CD4-positive, alpha-beta T cell treated with Interleukin-6 for 4 hours (primary cell): ENCODE data around the gene CCDC91.
"Not testable (repeated sequence)": the region's sequence is repeated elsewhere in the genome, so short reads cannot be mapped to it uniquely, and the experiment has no call there.

Experiments used
- DNase-seq: peaks from one replicate; pipeline ENCODE4 v3.0.0-alpha.2; 2020; ENCODE audit warnings: mixed read lengths

Gene CCDC91

GRCh38 chr12:28235015-28235414 is 44.8 kb downstream of the CCDC91 start:
- no peak for DNase-seq

GRCh38 chr12:28235985-28236384 is 45.7 kb downstream of the CCDC91 start:
- no peak for DNase-seq

GRCh38 chr12:28237423-28237822 is 47.2 kb downstream of the CCDC91 start:
- no peak for DNase-seq

GRCh38 chr12:28239918-28240317 is 49.7 kb downstream of the CCDC91 start:
- no peak for DNase-seq

GRCh38 chr12:28240853-28241252 is 50.6 kb downstream of the CCDC91 start:
- no peak for DNase-seq

- DNase-seq, result no peak
Measured at GRCh38 chr12:28242129-28242495, 51.9 kb downstream of the CCDC91 start.

- no peak for DNase-seq
Measured at GRCh38 chr12:28242496-28243309, 52.4 kb downstream of the CCDC91 start.

- DNase-seq, result no peak
Measured at GRCh38 chr12:28243310-28243633, 53.0 kb downstream of the CCDC91 start.

- no peak for DNase-seq
Measured at GRCh38 chr12:28247806-28248205, 57.5 kb downstream of the CCDC91 start.

- DNase-seq, result no peak
Measured at GRCh38 chr12:28248555-28249145, 58.4 kb downstream of the CCDC91 start.

- DNase-seq, result peak; percentile 9
Measured at GRCh38 chr12:28253161-28253641, 62.9 kb downstream of the CCDC91 start.

GRCh38 chr12:28257411-28257810 is 67.2 kb downstream of the CCDC91 start:
- no peak for DNase-seq

GRCh38 chr12:28258998-28259397 is 68.7 kb downstream of the CCDC91 start:
- DNase-seq, result no peak

GRCh38 chr12:28265435-28266042 is 75.3 kb downstream of the CCDC91 start:
- no peak for DNase-seq

GRCh38 chr12:28267920-28268607 is 77.8 kb downstream of the CCDC91 start:
- DNase-seq, result not testable (repeated sequence)

GRCh38 chr12:28268608-28269229 is 78.5 kb downstream of the CCDC91 start:
- DNase-seq, result no peak

- no peak for DNase-seq
Measured at GRCh38 chr12:28269851-28270250, 79.6 kb downstream of the CCDC91 start.

- DNase-seq, result no peak
Measured at GRCh38 chr12:28278499-28278898, 88.2 kb downstream of the CCDC91 start.

- DNase-seq, result no peak
Measured at GRCh38 chr12:28278960-28279359, 88.7 kb downstream of the CCDC91 start.

GRCh38 chr12:28286352-28286751 is 96.1 kb downstream of the CCDC91 start:
- no peak for DNase-seq

GRCh38 chr12:28290262-28290661 is 100.0 kb downstream of the CCDC91 start:
- DNase-seq, result no peak

- no peak for DNase-seq
Measured at GRCh38 chr12:28292699-28293098, 102.4 kb downstream of the CCDC91 start.

- no peak for DNase-seq
Measured at GRCh38 chr12:28294300-28294699, 104.0 kb downstream of the CCDC91 start.
